Stomach (tissue), 4 donors: ENCODE results near the gene RTN4R.

Experiments used
- CTCF ChIP-seq, 7 experiments: fragments of 450-650 bp in 4 of 7; fragments of 200-600 bp in 3 of 7; sonication (generic) in 3 of 7; IDR thresholded peaks; one replicate each; pipeline ENCODE4 v1.5.1; 2016 to 2019; ENCODE audit warnings: antibody characterized with exemption in 7 of 7, control low read depth in 2 of 7, mild to moderate bottlenecking in 1 of 7
- EP300 ChIP-seq: sonication (generic); formaldehyde crosslinking; IDR thresholded peaks from one replicate; pipeline ENCODE4 v1.6.1; 2017; ENCODE audit warnings: antibody characterized with exemption
- POLR2A ChIP-seq, 4 donors: fragments of 450-650 bp; IDR thresholded peaks; one replicate each; pipeline ENCODE4 v1.6.1; 2016; ENCODE audit warnings: antibody characterized with exemption in 4 of 4, control low read depth in 2 of 4, mild to moderate bottlenecking in 1 of 4, moderate library complexity in 1 of 4
- POLR2AphosphoS5 ChIP-seq, 3 donors: sonication (generic); formaldehyde crosslinking; IDR thresholded peaks; one replicate each; pipeline ENCODE4 v1.6.1; 2016; ENCODE audit warnings: antibody characterized with exemption in 3 of 3

DNA sequence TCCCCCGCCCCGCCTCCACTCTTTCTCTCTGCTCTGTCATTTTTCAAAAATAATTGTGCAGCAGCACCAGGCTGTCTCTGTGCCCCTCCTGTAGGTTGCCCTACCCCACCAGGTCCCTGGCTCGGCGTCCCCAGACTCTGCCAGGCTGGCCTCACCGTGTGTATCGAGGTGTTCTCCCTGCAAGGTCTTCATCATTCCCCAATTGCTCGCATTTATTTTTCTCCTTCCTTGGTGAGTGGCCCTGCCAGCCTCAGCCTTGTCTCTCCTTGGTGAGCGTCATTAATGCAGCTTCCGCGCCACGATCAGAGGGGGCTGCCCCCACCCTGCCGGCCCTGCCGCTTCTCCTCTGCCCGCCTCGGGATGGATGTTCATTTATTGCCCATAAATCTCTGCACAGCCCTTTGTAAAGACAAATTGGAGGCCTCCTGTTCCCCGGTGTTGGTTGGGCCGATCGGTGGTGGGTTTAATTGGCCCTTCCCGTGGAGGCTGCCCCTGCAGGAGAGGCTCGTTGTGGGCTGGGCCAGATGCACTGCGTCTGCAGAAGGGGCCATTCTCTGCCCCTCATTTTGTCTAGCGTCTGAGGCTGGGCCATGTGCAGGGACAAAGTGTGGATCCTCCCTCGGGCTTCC is 33.2 kb downstream of the RTN4R start:
- no peak for TF ChIP-seq POLR2AphosphoS5 (IDR thresholded peaks at IDR 0.05)
- TF ChIP-seq POLR2A (IDR thresholded peaks at IDR 0.05), result no peak
- TF ChIP-seq CTCF (IDR thresholded peaks at IDR 0.05), result no peak
- no peak for TF ChIP-seq EP300
